Activated CD4-positive, alpha-beta memory T cell treated with anti-CD3 and anti-CD28 coated beads for 36 hours (primary cell): ENCODE results near the gene PDE4D. TPM values are rescaled to one million over a fixed set of nuclear protein-coding genes. Genes with fewer than 3 reads are reported as not detected.

ENCODE experiments used
- CTCF ChIA-PET: fragments of 350-600 bp; sonication (Branson Sonifier 250); formaldehyde crosslinking; loops from one replicate; lab custom pipeline; 2021; ENCODE audit warnings: antibody characterized with exemption, inconsistent platforms; lab: Charles Lee
- POLR2A ChIA-PET: fragments of 350-600 bp; sonication (Branson Sonifier 250); formaldehyde crosslinking; loops from one replicate; lab custom pipeline; 2021; ENCODE audit warnings: antibody characterized with exemption; lab: Charles Lee
- DNase-seq: peaks from one replicate; pipeline ENCODE4 v3.0.0-alpha.2; 2020
- H3K27ac Mint-ChIP-seq: one replicate; pipeline ENCODE4 v1.8.0; 2021; ENCODE audit warnings: mixed read lengths
- H3K27me3 Mint-ChIP-seq: one replicate; pipeline ENCODE4 v1.8.0; 2021; ENCODE audit warnings: mixed read lengths
- H3K36me3 Mint-ChIP-seq: one replicate; pipeline ENCODE4 v1.8.0; 2021; ENCODE audit warnings: mixed read lengths
- H3K4me1 Mint-ChIP-seq: one replicate; pipeline ENCODE4 v1.8.0; 2021; ENCODE audit warnings: low read depth, mixed read lengths
- H3K4me3 Mint-ChIP-seq: one replicate; pipeline ENCODE4 v1.8.0; 2021; ENCODE audit warnings: mild to moderate bottlenecking, mixed read lengths
- H3K9me3 Mint-ChIP-seq: one replicate; pipeline ENCODE4 v1.8.0; 2021; ENCODE audit warnings: mixed read lengths
- intact Hi-C: fragments of 100-400 bp; cut with micrococcal nuclease; formaldehyde crosslinking; loops from one replicate; pipeline ENCODE4 v1.15.1; 2023
- total RNA-seq, 2 experiments: library from RNA; stranded (reverse); gene quantifications; one replicate each; pipeline ENCODE4 v1.2.3, GENCODE V29; 2021

The PDE4D gene
- total RNA-seq, 2 experiments from 2014 or later, result 49.3 to 50.8 TPM

GRCh38 chr5:59727186-59727585 lies 166.3 kb downstream of the PDE4D start:
- Mint-ChIP-seq H3K36me3 (no peaks in the 10 kb centered on the region), H3K4me1 (no peaks in the 10 kb centered on the region), H3K27ac (no peak overlapping the region), H3K9me3 (no peaks in the 10 kb centered on the region), H3K4me3 (no peak overlapping the region), H3K27me3 (no peaks in the 10 kb centered on the region)
- ChIA-PET POLR2A (no interaction called here), CTCF (interaction anchor here (1.7 kb wide), 1 partner anchor 74 kb away, joined by 7 read pairs; no protein-coding TSS in a partner anchor)
- intact Hi-C loops, result no loop called here
- DNase-seq, result no peak

- CTCF ChIA-PET, result interaction anchor here (0.7 to 1.7 kb wide), 5 partner anchors 35 to 322 kb away, joined by 3 to 7 read pairs (median 4); no protein-coding TSS in a partner anchor
- H3K27me3 Mint-ChIP-seq, result no peaks in the 10 kb centered on the region
- H3K36me3 Mint-ChIP-seq, result no peaks in the 10 kb centered on the region
- no peak overlapping the region for H3K27ac Mint-ChIP-seq
- intact Hi-C loops, result no loop called here
- no peak overlapping the region for H3K4me3 Mint-ChIP-seq
- POLR2A ChIA-PET, result no interaction called here
- H3K4me1 Mint-ChIP-seq, result no peaks in the 10 kb centered on the region
- no peak for DNase-seq
- H3K9me3 Mint-ChIP-seq, result no peaks in the 10 kb centered on the region
These were observed 168.1 kb downstream of the PDE4D start for GRCh38 chr5:59725392-59725767.

DNA sequence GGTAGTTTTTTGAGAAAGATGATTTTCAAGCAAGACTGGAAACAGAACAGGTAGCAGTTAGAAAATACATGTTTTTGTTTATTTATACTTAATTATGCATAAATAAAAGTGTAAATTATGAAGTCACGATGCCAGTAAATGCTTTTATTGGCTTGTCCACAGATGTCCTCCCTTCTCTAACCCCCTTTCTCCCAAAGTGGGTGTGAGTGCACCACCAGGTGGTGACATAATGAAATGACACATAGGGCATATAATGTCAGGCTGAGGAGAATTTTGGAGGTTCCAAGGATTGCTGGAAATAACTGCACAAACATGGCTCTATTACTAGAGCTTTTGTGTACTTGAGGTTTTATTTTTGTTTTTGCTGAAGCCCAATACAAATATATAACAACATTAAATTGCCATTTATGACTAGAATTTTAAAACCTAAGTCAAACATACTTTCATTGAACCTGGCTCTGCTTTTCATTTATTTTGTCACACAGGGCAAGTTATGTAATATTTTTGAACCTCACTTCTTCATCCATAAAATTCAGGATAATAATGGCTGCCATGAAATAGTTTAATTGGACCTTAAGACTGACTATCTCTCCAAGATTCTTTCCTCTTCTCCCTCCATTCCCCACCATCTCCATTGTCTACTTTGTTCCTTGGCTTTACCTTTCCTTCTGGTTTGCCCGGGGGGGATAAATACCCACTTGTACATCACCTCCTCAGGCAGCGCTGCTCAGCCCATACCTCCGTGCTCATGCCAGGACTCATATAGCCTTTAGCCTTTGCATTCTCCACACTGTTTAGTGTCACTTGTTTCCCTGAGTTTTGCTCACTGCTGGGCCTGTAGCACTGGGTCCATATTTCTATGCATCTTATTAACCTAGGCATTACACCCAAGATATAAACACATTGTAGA lies 168.8 kb downstream of the PDE4D start:
- intact Hi-C loops, result loop anchor here (5.0 kb wide), 1 partner anchor 78 kb away; no protein-coding TSS in a partner anchor
- ChIA-PET POLR2A (no interaction called here), CTCF (interaction anchor here (0.7 to 1.3 kb wide), 5 partner anchors 36 to 323 kb away, joined by 3 to 7 read pairs (median 4); no protein-coding TSS in a partner anchor)

GRCh38 chr5:59722874-59723273 lies 170.7 kb downstream of the PDE4D start:
- peaks cover 2% of the 10 kb centered on the region for H3K27me3 Mint-ChIP-seq
- H3K9me3 Mint-ChIP-seq, result no peaks in the 10 kb centered on the region
- CTCF ChIA-PET, result interaction anchor here (0.7 kb wide), 1 partner anchor 221 kb away, joined by 3 read pairs; no protein-coding TSS in a partner anchor
- H3K36me3 Mint-ChIP-seq, result no peaks in the 10 kb centered on the region
- no peak overlapping the region for H3K27ac Mint-ChIP-seq
- H3K4me1 Mint-ChIP-seq, result no peaks in the 10 kb centered on the region
- H3K4me3 Mint-ChIP-seq, result no peak overlapping the region
- intact Hi-C loops, result loop anchor here (5.0 kb wide), 1 partner anchor 79 kb away; no protein-coding TSS in a partner anchor
- no peak for DNase-seq
- POLR2A ChIA-PET, result no interaction called here

More for the DNA sequence above, 168.8 kb downstream of the PDE4D start:
- peak; percentile 30 for DNase-seq
- no peaks in the 10 kb centered on the region for H3K36me3 Mint-ChIP-seq
- peaks cover under 1% of the 10 kb centered on the region for H3K27me3 Mint-ChIP-seq
- H3K4me1 Mint-ChIP-seq, result no peaks in the 10 kb centered on the region
- no peak overlapping the region for H3K27ac Mint-ChIP-seq
- H3K4me3 Mint-ChIP-seq, result no peak overlapping the region
- no peaks in the 10 kb centered on the region for H3K9me3 Mint-ChIP-seq

GRCh38 chr5:59721741-59722140 lies 171.8 kb downstream of the PDE4D start:
- POLR2A ChIA-PET, result no interaction called here

GRCh38 chr5:59720063-59720462 lies 173.5 kb downstream of the PDE4D start:
- H3K4me3 Mint-ChIP-seq, result no peak overlapping the region
- no peaks in the 10 kb centered on the region for H3K36me3 Mint-ChIP-seq
- H3K27ac Mint-ChIP-seq, result no peak overlapping the region
- peaks cover 2% of the 10 kb centered on the region for H3K27me3 Mint-ChIP-seq
- peaks cover under 1% of the 10 kb centered on the region for H3K9me3 Mint-ChIP-seq
- no peak for DNase-seq
- no peaks in the 10 kb centered on the region for H3K4me1 Mint-ChIP-seq
- intact Hi-C loops, result loop anchor here (5.0 kb wide), 1 partner anchor 82 kb away; no protein-coding TSS in a partner anchor
- ChIA-PET POLR2A (no interaction called here), CTCF (interaction anchor here (1.2 kb wide), 1 partner anchor 81 kb away, joined by 3 read pairs; no protein-coding TSS in a partner anchor)

More at GRCh38 chr5:59721741-59722140, 171.8 kb downstream of the PDE4D start:
- Mint-ChIP-seq H3K27me3 (peaks cover 2% of the 10 kb centered on the region), H3K4me3 (no peak overlapping the region), H3K9me3 (no peaks in the 10 kb centered on the region), H3K36me3 (no peaks in the 10 kb centered on the region), H3K4me1 (no peaks in the 10 kb centered on the region), H3K27ac (no peak overlapping the region)
- intact Hi-C loops, result loop anchor here (5.0 kb wide), 1 partner anchor 81 kb away; no protein-coding TSS in a partner anchor
- CTCF ChIA-PET, result no interaction called here
- no peak for DNase-seq

GRCh38 chr5:59716966-59717500 lies 176.5 kb downstream of the PDE4D start:
- intact Hi-C loops, result no loop called here
- no peak for DNase-seq
- H3K4me3 Mint-ChIP-seq, result no peak overlapping the region
- no peaks in the 10 kb centered on the region for H3K4me1 Mint-ChIP-seq
- no peak overlapping the region for H3K27ac Mint-ChIP-seq
- ChIA-PET CTCF (no interaction called here), POLR2A (no interaction called here)
- peaks cover 2% of the 10 kb centered on the region for H3K27me3 Mint-ChIP-seq
- H3K36me3 Mint-ChIP-seq, result no peaks in the 10 kb centered on the region
- H3K9me3 Mint-ChIP-seq, result peaks cover 19% of the 10 kb centered on the region

DNA sequence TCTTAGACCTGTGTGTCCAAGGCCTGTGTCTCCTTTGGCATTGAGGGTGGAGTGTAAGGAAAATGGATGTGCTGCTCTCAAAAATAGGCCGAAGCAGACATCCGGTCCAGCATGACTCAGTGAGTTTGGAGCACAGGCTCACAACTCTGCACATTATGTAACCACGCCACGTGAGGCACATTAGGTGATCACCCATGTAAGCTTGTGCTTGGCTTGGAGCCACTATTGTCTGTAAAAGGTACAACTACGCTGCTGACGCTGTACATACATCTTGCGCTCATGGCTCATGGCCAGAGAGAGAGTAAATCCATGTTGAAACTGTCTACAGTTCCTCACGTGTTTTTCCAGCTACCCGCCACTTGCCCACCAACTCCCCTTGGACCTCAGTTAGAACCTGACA lies 177.5 kb downstream of the PDE4D start:
- peaks cover 19% of the 10 kb centered on the region for H3K9me3 Mint-ChIP-seq
- no peak overlapping the region for H3K27ac Mint-ChIP-seq
- DNase-seq, result no peak
- H3K36me3 Mint-ChIP-seq, result no peaks in the 10 kb centered on the region
- no peaks in the 10 kb centered on the region for H3K4me1 Mint-ChIP-seq
- H3K27me3 Mint-ChIP-seq, result peaks cover 2% of the 10 kb centered on the region
- no peak overlapping the region for H3K4me3 Mint-ChIP-seq
- ChIA-PET CTCF (no interaction called here), POLR2A (no interaction called here)
- intact Hi-C loops, result no loop called here

GRCh38 chr5:59715228-59715627 lies 178.3 kb downstream of the PDE4D start:
- peaks cover 2% of the 10 kb centered on the region for H3K27me3 Mint-ChIP-seq
- H3K36me3 Mint-ChIP-seq, result no peaks in the 10 kb centered on the region
- H3K4me3 Mint-ChIP-seq, result no peak overlapping the region
- no peak overlapping the region for H3K27ac Mint-ChIP-seq
- H3K9me3 Mint-ChIP-seq, result peaks cover 19% of the 10 kb centered on the region
- DNase-seq, result no peak
- ChIA-PET CTCF (no interaction called here), POLR2A (no interaction called here)
- intact Hi-C loops, result no loop called here
- H3K4me1 Mint-ChIP-seq, result no peaks in the 10 kb centered on the region

DNA sequence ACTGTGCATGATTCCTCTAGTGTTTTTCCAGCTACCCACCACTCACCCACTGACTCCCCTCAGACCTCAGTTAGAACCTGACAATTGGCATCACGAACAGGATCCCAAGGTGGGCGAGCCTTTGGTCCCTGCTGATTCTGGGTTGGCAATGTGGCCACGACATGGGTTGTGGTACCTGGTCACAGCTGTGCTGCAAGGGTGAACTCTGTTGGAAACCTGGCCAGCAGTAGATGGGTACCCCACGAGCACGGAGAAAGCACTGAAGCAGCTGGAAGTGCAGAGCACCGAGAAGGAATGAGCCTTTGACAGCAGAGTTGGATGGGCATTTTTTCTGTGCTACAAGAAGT lies 180.1 kb downstream of the PDE4D start:
- Mint-ChIP-seq H3K4me3 (no peak overlapping the region), H3K9me3 (peaks cover 19% of the 10 kb centered on the region), H3K27ac (no peak overlapping the region), H3K4me1 (no peaks in the 10 kb centered on the region), H3K27me3 (no peaks in the 10 kb centered on the region), H3K36me3 (no peaks in the 10 kb centered on the region)
- intact Hi-C loops, result no loop called here
- DNase-seq, result no peak
- POLR2A ChIA-PET, result no interaction called here
- CTCF ChIA-PET, result no interaction called here

- POLR2A ChIA-PET, result no interaction called here
- Mint-ChIP-seq H3K4me1 (no peaks in the 10 kb centered on the region), H3K4me3 (no peak overlapping the region), H3K36me3 (no peaks in the 10 kb centered on the region), H3K27me3 (no peaks in the 10 kb centered on the region), H3K9me3 (peaks cover 19% of the 10 kb centered on the region), H3K27ac (no peak overlapping the region)
- DNase-seq, result no peak
- intact Hi-C loops, result no loop called here
- CTCF ChIA-PET, result no interaction called here
These were observed 180.6 kb downstream of the PDE4D start for GRCh38 chr5:59712836-59713497.

DNA sequence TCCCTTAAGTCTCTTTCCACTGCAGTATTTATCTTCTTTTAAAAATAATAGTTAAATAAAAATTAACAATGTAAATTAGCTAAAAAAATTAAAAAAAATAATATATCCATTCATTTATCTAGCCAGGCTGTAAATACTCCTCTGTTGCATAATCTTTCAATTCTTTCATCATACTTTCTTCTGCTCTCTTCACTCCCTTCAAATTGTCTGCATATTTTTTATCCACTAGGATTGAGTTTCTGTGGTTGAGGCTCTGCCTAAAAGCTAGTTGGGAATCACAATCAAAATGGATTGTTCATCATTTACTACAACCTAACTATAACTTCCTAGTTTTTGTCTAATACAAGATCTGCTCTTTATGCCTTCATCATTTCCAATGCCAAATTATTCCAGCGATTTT lies 182.2 kb downstream of the PDE4D start:
- H3K4me3 Mint-ChIP-seq, result no peak overlapping the region
- POLR2A ChIA-PET, result no interaction called here
- H3K36me3 Mint-ChIP-seq, result no peaks in the 10 kb centered on the region
- intact Hi-C loops, result no loop called here
- DNase-seq, result no peak
- H3K4me1 Mint-ChIP-seq, result no peaks in the 10 kb centered on the region
- CTCF ChIA-PET, result no interaction called here
- peaks cover 19% of the 10 kb centered on the region for H3K9me3 Mint-ChIP-seq
- H3K27me3 Mint-ChIP-seq, result peaks cover 3% of the 10 kb centered on the region
- no peak overlapping the region for H3K27ac Mint-ChIP-seq
